Stimulated activated CD8-positive, alpha-beta memory T cell treated with anti-CD3 and anti-CD28 coated beads, Interleukin-15, amount 100 ng/mL, for 1 hour (primary cell): ENCODE measurements around the gene HDAC6.
"Not testable (repeated sequence)": the region's sequence is repeated elsewhere in the genome, so short reads cannot be mapped to it uniquely, and the experiment has no call there.

Experiments used
- DNase-seq: peaks from one replicate; pipeline ENCODE4 v3.0.0-alpha.2; 2020; ENCODE audit warnings: low read depth

Gene HDAC6

GRCh38 chrX:48826135-48826875 is 24.4 kb downstream of the HDAC6 start, which contains the start of gene ERAS:
Gene ERAS, plus strand, starts transcription at chrX:48826513. Its CDS starts 2,611 bp downstream, at chrX:48829124.
- DNase-seq: no peak

- no peak for DNase-seq
Observed at GRCh38 chrX:48826876-48827653, 25.2 kb downstream of the HDAC6 start.

GRCh38 chrX:48827654-48827968 is 25.7 kb downstream of the HDAC6 start:
- no peak for DNase-seq

GRCh38 chrX:48829016-48829735 is 27.3 kb downstream of the HDAC6 start:
- DNase-seq: no peak

GRCh38 chrX:48831136-48831908 is 29.5 kb downstream of the HDAC6 start:
- DNase-seq: no peak

- no peak for DNase-seq
Observed at GRCh38 chrX:48831909-48832291, 30.0 kb downstream of the HDAC6 start.

- no peak for DNase-seq
Observed at GRCh38 chrX:48833542-48834138, 31.8 kb downstream of the HDAC6 start.

GRCh38 chrX:48834383-48834709 is 32.5 kb downstream of the HDAC6 start:
- DNase-seq: no peak

- DNase-seq: no peak
Observed at GRCh38 chrX:48835524-48836329, 33.9 kb downstream of the HDAC6 start, which contains the start of gene PCSK1N. Gene PCSK1N, minus strand, starts transcription at chrX:48835610. Its CDS starts 78 bp downstream, at chrX:48835532.

- DNase-seq: no peak
Observed at GRCh38 chrX:48839686-48840085, 37.8 kb downstream of the HDAC6 start.

- no peak for DNase-seq
Observed at GRCh38 chrX:48848847-48849246, 47.0 kb downstream of the HDAC6 start.

GRCh38 chrX:48852857-48853256 is 51.0 kb downstream of the HDAC6 start:
- no peak for DNase-seq

GRCh38 chrX:48853494-48853893 is 51.6 kb downstream of the HDAC6 start:
- DNase-seq: not testable (repeated sequence)

GRCh38 chrX:48854121-48854804 is 52.4 kb downstream of the HDAC6 start:
- not testable (repeated sequence) for DNase-seq

GRCh38 chrX:48854898-48855297 is 53.0 kb downstream of the HDAC6 start:
- no peak for DNase-seq

- DNase-seq: no peak
Observed at GRCh38 chrX:48864210-48864609, 62.3 kb downstream of the HDAC6 start.

GRCh38 chrX:48872017-48872416 is 70.2 kb downstream of the HDAC6 start:
- not testable (repeated sequence) for DNase-seq
